ENCODE measurements around the gene CTSZ. TPM values are rescaled to one million over a fixed set of nuclear protein-coding genes. Genes with fewer than 3 reads are reported as not detected.
A peak's percentile ranks its signal among the peaks of the same experiment; 100 is the strongest.

CTSZ gene
- total RNA-seq, 4 donors from 2014 or later = 68.7 to 160 (median 109) TPM

- DNase-seq = no peak
- H3K36me3 ChIP-seq = no peaks in the 10 kb centered on the region
- no peak overlapping the region for H3K27ac ChIP-seq
- H3K4me1 ChIP-seq = no peaks in the 10 kb centered on the region
- no peak overlapping the region for H3K4me3 ChIP-seq
- TF ChIP-seq POLR2A (IDR thresholded peaks at IDR 0.05) = no peak
- no peak for TF ChIP-seq CTCF (IDR thresholded peaks at IDR 0.05)
- no peaks in the 10 kb centered on the region for H3K9me3 ChIP-seq
- H3K27me3 ChIP-seq = no peaks in the 10 kb centered on the region
- intact Hi-C loops (cut with DNase I; ENCODE audit: low total_unique reads) = no loop called here
Measured at GRCh38 chr20:59037386-59037785, 30.3 kb upstream of the CTSZ start.

DNA sequence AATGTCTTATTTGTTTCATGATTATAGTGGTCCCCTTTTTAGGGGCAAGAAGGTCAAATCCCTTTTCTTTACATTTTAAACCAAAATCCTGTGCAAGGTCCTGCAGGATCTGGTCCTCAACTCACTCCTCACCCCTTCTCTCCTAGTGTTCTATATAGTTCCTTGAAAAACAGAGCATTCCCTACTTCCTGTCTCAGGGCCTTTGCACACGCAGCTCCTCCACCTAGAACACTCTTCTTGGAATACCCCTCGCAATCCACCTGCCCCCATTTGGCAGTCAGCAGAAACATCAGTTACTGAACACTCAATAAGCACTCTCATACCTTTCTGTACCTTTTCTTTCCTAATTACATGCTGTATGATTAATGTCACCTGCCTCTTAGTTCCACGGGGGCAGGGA lies 28.3 kb upstream of the CTSZ start:
- intact Hi-C loops (cut with DNase I; ENCODE audit: low total_unique reads) = no loop called here
- H3K27me3 ChIP-seq = no peaks in the 10 kb centered on the region
- DNase-seq = no peak
- H3K4me3 ChIP-seq = no peak overlapping the region
- no peaks in the 10 kb centered on the region for H3K9me3 ChIP-seq
- TF ChIP-seq CTCF (IDR thresholded peaks at IDR 0.05) (no peak), POLR2A (IDR thresholded peaks at IDR 0.05) (no peak)
- no peak overlapping the region for H3K27ac ChIP-seq
- peaks cover 0 to 5% of the 10 kb centered on the region in 2 donors for H3K4me1 ChIP-seq
- no peaks in the 10 kb centered on the region for H3K36me3 ChIP-seq

- H3K36me3 ChIP-seq = no peaks in the 10 kb centered on the region
- H3K4me3 ChIP-seq = no peak overlapping the region
- no peaks in the 10 kb centered on the region for H3K9me3 ChIP-seq
- H3K27me3 ChIP-seq = no peaks in the 10 kb centered on the region
- H3K4me1 ChIP-seq = peaks cover 0 to 5% of the 10 kb centered on the region in 2 donors
- TF ChIP-seq CTCF (IDR thresholded peaks at IDR 0.05) (no peak), POLR2A (IDR thresholded peaks at IDR 0.05) (no peak)
- H3K27ac ChIP-seq = no peak overlapping the region
- intact Hi-C loops (cut with DNase I; ENCODE audit: low total_unique reads) = no loop called here
- DNase-seq = no peak
Measured at GRCh38 chr20:59033616-59034165, 26.6 kb upstream of the CTSZ start.

GRCh38 chr20:59033093-59033492 lies 26.0 kb upstream of the CTSZ start:
- peak overlapping the region; percentile 83 to 88 for H3K27ac ChIP-seq
- no peaks in the 10 kb centered on the region for H3K27me3 ChIP-seq
- no peak for TF ChIP-seq CTCF (IDR thresholded peaks at IDR 0.05)
- no peak for TF ChIP-seq POLR2A (IDR thresholded peaks at IDR 0.05)
- DNase-seq = no peak
- intact Hi-C loops (cut with DNase I; ENCODE audit: low total_unique reads) = no loop called here
- H3K36me3 ChIP-seq = no peaks in the 10 kb centered on the region
- H3K4me3 ChIP-seq = no peak overlapping the region
- H3K9me3 ChIP-seq = no peaks in the 10 kb centered on the region
- H3K4me1 ChIP-seq = peaks cover 0 to 5% of the 10 kb centered on the region in 2 donors

DNA sequence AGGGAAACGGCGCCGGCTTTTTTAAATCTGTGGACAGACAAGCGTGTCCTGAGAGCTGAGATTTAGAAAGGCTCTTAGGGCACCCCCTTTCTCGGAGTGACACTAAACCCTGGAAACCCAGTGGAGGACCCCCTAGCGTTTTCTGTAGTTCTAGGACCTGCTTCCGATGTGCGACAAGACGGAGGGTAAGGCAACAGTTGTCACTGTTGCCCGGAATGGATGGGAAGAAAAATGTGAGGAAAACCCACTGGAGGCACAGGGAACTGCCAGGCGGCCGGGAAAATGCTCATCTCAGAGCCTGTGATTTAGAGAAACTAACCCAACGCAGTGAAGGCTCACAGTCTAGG lies 25.6 kb upstream of the CTSZ start:
- DNase-seq = no peak
- intact Hi-C loops (cut with DNase I; ENCODE audit: low total_unique reads) = no loop called here
- Histone ChIP-seq H3K4me3 (peak overlapping the region; percentile 79 to 81), H3K9me3 (no peaks in the 10 kb centered on the region), H3K36me3 (no peaks in the 10 kb centered on the region), H3K27me3 (no peaks in the 10 kb centered on the region), H3K4me1 (peaks cover 0 to 5% of the 10 kb centered on the region in 2 donors), H3K27ac (peak overlapping the region; percentile 83 to 88)
- no peak for TF ChIP-seq POLR2A (IDR thresholded peaks at IDR 0.05)
- peak in 1 of 4 experiments; percentile 12 for TF ChIP-seq CTCF (IDR thresholded peaks at IDR 0.05)

Data from uterus (tissue), 4 donors.